Esophagus muscularis mucosa (tissue), 4 donors: ENCODE data around the gene PLCG1.

Source experiments
- EP300 ChIP-seq: sonication (generic); formaldehyde crosslinking; IDR thresholded peaks from one replicate; pipeline ENCODE4 v1.6.1; 2017; ENCODE audit warnings: antibody characterized with exemption
- POLR2A ChIP-seq: fragments of 450-650 bp; IDR thresholded peaks from one replicate; pipeline ENCODE4 v1.6.1; 2017; ENCODE audit warnings: antibody characterized with exemption, moderate library complexity, mild to moderate bottlenecking, low read depth
- POLR2AphosphoS5 ChIP-seq, 2 donors: sonication (generic); formaldehyde crosslinking; IDR thresholded peaks; one replicate each; pipeline ENCODE4 v1.6.1; 2017; ENCODE audit warnings: antibody characterized with exemption in 2 of 2
- TF ChIP-seq, protein P1 (sequence below), 3 experiments: fragments of 200-600 bp in 2 of 3; fragments of 450-650 bp in 1 of 3; sonication (generic) in 2 of 3; IDR thresholded peaks; one replicate each; pipeline ENCODE4 v1.5.1; 2017 to 2019; ENCODE audit warnings: antibody characterized with exemption in 3 of 3, mild to moderate bottlenecking in 2 of 3, moderate library complexity in 1 of 3

DNA sequence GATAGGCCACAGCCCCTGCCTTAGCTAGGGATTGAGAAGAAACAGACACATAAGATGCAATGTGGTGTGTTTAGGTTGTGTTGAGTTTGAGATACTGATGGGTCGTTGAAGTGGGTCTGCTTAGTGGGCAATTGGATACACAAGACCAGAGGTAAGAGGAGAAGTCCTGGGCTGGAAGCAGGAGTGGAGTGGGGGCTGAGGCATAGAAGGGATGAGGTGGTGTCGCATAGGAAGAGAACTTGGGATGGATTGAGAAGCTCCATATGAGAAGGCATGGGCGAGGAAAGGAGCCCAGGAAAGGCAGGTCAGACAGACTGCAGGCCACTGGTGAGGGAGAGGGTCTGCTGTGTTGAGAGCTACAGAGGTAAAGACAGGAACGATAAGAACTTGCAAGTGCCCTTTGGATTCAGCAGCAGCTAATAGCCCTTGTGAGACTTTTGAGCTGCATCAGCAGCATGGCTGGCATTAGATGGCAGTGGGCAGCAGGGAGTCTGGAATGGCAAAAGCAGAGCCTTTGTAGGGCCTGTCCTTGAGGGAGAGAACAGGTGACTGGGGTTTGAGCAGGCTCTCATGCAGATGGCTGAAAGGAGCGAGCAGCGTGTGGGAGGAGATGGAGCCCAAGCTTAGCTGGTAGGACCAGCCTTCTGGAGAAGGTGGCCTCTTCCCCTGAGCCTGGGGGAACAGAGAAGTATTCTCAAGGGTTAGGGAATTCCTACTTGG, 33.2 kb downstream of the PLCG1 start:
- TF ChIP-seq, protein P1, sequence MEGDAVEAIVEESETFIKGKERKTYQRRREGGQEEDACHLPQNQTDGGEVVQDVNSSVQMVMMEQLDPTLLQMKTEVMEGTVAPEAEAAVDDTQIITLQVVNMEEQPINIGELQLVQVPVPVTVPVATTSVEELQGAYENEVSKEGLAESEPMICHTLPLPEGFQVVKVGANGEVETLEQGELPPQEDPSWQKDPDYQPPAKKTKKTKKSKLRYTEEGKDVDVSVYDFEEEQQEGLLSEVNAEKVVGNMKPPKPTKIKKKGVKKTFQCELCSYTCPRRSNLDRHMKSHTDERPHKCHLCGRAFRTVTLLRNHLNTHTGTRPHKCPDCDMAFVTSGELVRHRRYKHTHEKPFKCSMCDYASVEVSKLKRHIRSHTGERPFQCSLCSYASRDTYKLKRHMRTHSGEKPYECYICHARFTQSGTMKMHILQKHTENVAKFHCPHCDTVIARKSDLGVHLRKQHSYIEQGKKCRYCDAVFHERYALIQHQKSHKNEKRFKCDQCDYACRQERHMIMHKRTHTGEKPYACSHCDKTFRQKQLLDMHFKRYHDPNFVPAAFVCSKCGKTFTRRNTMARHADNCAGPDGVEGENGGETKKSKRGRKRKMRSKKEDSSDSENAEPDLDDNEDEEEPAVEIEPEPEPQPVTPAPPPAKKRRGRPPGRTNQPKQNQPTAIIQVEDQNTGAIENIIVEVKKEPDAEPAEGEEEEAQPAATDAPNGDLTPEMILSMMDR (IDR thresholded peaks at IDR 0.05): no peak
- TF ChIP-seq EP300 (no peak), POLR2AphosphoS5 (IDR thresholded peaks at IDR 0.05) (no peak), POLR2A (no peak)
